Neural cell (in vitro differentiated cells): ENCODE measurements around the gene CDK4. TPM values are rescaled to one million over a fixed set of nuclear protein-coding genes. Genes with fewer than 3 reads are reported as not detected.

Source experiments
- H2AFZ ChIP-seq: fragments of 200-600, 300-800 bp; sonication (generic), shearing (Covaris generic); 2 replicates; pipeline ENCODE4 v1.6.0; 2014; ENCODE audit warnings: low read depth, mild to moderate bottlenecking, antibody characterized with exemption, low read length, moderate library complexity
- H3F3A ChIP-seq: fragments of 200-600 bp; shearing (Covaris generic); 2 replicates; pipeline ENCODE4 v1.6.1; 2016; ENCODE audit warnings: mild to moderate bottlenecking, moderate library complexity, mixed read lengths, antibody characterized with exemption, low read length; ENCODE audit not compliant: insufficient read depth, poor library complexity, severe bottlenecking
- H3K27ac ChIP-seq: fragments of 200-600, 300-800 bp; sonication (generic), shearing (Covaris generic); 2 replicates; pipeline ENCODE4 v1.5.1; 2014; ENCODE audit warnings: mild to moderate bottlenecking, low read length, moderate library complexity
- H3K27me3 ChIP-seq: fragments of 300-800, 200-600 bp; sonication (generic), shearing (Covaris generic); 2 replicates; pipeline ENCODE4 v1.6.0; 2014; ENCODE audit warnings: mild to moderate bottlenecking, low read depth, low read length, moderate library complexity; ENCODE audit not compliant: insufficient read depth
- H3K36me3 ChIP-seq: fragments of 300-800, 200-600 bp; sonication (generic), shearing (Covaris generic); 2 replicates; pipeline ENCODE4 v1.5.1; 2014; ENCODE audit warnings: mild to moderate bottlenecking, antibody characterized with exemption, low read length, moderate library complexity; ENCODE audit not compliant: insufficient read depth
- H3K4me2 ChIP-seq: fragments of 300-800, 200-600 bp; sonication (generic), shearing (Covaris generic); 2 replicates; pipeline ENCODE4 v1.6.0; 2014; ENCODE audit warnings: mild to moderate bottlenecking, low read length
- H3K4me3 ChIP-seq: fragments of 300-800, 200-600 bp; sonication (generic), shearing (Covaris generic); 2 replicates; pipeline ENCODE4 v1.5.1; 2014; ENCODE audit warnings: mild to moderate bottlenecking, low read length, moderate library complexity
- H3K79me2 ChIP-seq: fragments of 200-600 bp; shearing (Covaris generic); replicated peaks from 2 replicates; pipeline ENCODE4 v1.6.0; 2014; ENCODE audit warnings: mild to moderate bottlenecking, low read length, moderate library complexity; ENCODE audit not compliant: insufficient read depth
- H3K9ac ChIP-seq: fragments of 300-800, 200-600 bp; sonication (generic), shearing (Covaris generic); 2 replicates; pipeline ENCODE4 v1.6.1; 2016; ENCODE audit warnings: mild to moderate bottlenecking, low read length, mixed read lengths
- H3K9me2 ChIP-seq: fragments of 200-600 bp; shearing (Covaris generic); 2 replicates; pipeline ENCODE4 v1.6.1; 2016; ENCODE audit warnings: mild to moderate bottlenecking, low read length, mixed read lengths; ENCODE audit not compliant: insufficient read depth
- H3K9me3 ChIP-seq: fragments of 200-600, 300-800 bp; sonication (generic), shearing (Covaris generic); 2 replicates; pipeline ENCODE4 v1.6.1; 2016; ENCODE audit warnings: mild to moderate bottlenecking, mixed run types, low read length, moderate library complexity, mixed read lengths
- H4K20me1 ChIP-seq: fragments of 200-600 bp; shearing (Covaris generic); 2 replicates; pipeline ENCODE4 v1.6.1; 2016; ENCODE audit warnings: mild to moderate bottlenecking, mixed run types; ENCODE audit not compliant: insufficient read depth
- CTCF ChIP-seq: fragments of 450-650 bp; IDR thresholded peaks from 2 replicates; pipeline ENCODE4 v1.5.1; 2014; ENCODE audit warnings: antibody characterized with exemption, mild to moderate bottlenecking, moderate library complexity; ENCODE audit not compliant: poor library complexity, severe bottlenecking
- EP300 ChIP-seq: fragments of 450-650 bp; conservative IDR thresholded peaks from 2 replicates; pipeline ENCODE4 v1.6.1; 2014; ENCODE audit warnings: antibody characterized with exemption, mild to moderate bottlenecking, moderate library complexity; ENCODE audit not compliant: poor library complexity, severe bottlenecking
- EZH2 ChIP-seq: fragments of 200-600, 300-800 bp; shearing (Covaris generic), sonication (generic); IDR thresholded peaks from 2 replicates; pipeline ENCODE4 v1.6.1; 2014; ENCODE audit warnings: antibody characterized with exemption, low read length, borderline replicate concordance, mild to moderate bottlenecking; ENCODE audit not compliant: insufficient read depth, poor library complexity, severe bottlenecking
- MXI1 ChIP-seq: fragments of 450-650 bp; conservative IDR thresholded peaks from 2 replicates; pipeline ENCODE4 v1.6.1; 2014; ENCODE audit warnings: antibody characterized with exemption, mild to moderate bottlenecking; ENCODE audit not compliant: poor library complexity, severe bottlenecking
- POLR2AphosphoS5 ChIP-seq: IDR thresholded peaks from 2 replicates; pipeline ENCODE4 v1.6.1; 2012
- RAD21 ChIP-seq: fragments of 450-650 bp; conservative IDR thresholded peaks from 2 replicates; pipeline ENCODE4 v1.6.1; 2014; ENCODE audit warnings: antibody characterized with exemption, mild to moderate bottlenecking, moderate library complexity
- SMC3 ChIP-seq: fragments of 450-650 bp; conservative IDR thresholded peaks from 2 replicates; pipeline ENCODE4 v1.6.1; 2014; ENCODE audit warnings: antibody characterized with exemption, mild to moderate bottlenecking, moderate library complexity; ENCODE audit not compliant: poor library complexity
- TAF1 ChIP-seq: IDR thresholded peaks from 2 replicates; pipeline ENCODE4 v1.6.1; 2012; ENCODE audit warnings: low read depth
- polyA plus RNA-seq: library from polyadenylated mRNA; depleted of rRNA; stranded (reverse); fragments of >200 nt; gene quantifications from 2 replicates; pipeline ENCODE4 v1.2.3, GENCODE V29; 2014
- TF ChIP-seq, protein P1 (sequence below): IDR thresholded peaks from 2 replicates; pipeline ENCODE4 v1.6.1; 2012; ENCODE audit warnings: borderline replicate concordance

CDK4 gene
- polyA plus RNA-seq, 1 donor from 2014 or later = 104 TPM

GRCh38 chr12:57724003-57724935, 27.8 kb downstream of the CDK4 start:
- no peaks in the 10 kb centered on the region for H3F3A ChIP-seq
- H3K27ac ChIP-seq = no peak overlapping the region
- H2AFZ ChIP-seq = no peak overlapping the region
- no peaks in the 10 kb centered on the region for H4K20me1 ChIP-seq
- peaks cover 35% of the 10 kb centered on the region for H3K27me3 ChIP-seq
- no peak overlapping the region for H3K4me2 ChIP-seq
- no peak overlapping the region for H3K4me3 ChIP-seq
- H3K9me3 ChIP-seq = no peaks in the 10 kb centered on the region
- TF ChIP-seq EP300 (no peak), MXI1 (no peak), CTCF (no peak), SMC3 (no peak), TAF1 (no peak), RAD21 (no peak), POLR2AphosphoS5 (no peak), EZH2 (no peak)
- TF ChIP-seq, protein P1, sequence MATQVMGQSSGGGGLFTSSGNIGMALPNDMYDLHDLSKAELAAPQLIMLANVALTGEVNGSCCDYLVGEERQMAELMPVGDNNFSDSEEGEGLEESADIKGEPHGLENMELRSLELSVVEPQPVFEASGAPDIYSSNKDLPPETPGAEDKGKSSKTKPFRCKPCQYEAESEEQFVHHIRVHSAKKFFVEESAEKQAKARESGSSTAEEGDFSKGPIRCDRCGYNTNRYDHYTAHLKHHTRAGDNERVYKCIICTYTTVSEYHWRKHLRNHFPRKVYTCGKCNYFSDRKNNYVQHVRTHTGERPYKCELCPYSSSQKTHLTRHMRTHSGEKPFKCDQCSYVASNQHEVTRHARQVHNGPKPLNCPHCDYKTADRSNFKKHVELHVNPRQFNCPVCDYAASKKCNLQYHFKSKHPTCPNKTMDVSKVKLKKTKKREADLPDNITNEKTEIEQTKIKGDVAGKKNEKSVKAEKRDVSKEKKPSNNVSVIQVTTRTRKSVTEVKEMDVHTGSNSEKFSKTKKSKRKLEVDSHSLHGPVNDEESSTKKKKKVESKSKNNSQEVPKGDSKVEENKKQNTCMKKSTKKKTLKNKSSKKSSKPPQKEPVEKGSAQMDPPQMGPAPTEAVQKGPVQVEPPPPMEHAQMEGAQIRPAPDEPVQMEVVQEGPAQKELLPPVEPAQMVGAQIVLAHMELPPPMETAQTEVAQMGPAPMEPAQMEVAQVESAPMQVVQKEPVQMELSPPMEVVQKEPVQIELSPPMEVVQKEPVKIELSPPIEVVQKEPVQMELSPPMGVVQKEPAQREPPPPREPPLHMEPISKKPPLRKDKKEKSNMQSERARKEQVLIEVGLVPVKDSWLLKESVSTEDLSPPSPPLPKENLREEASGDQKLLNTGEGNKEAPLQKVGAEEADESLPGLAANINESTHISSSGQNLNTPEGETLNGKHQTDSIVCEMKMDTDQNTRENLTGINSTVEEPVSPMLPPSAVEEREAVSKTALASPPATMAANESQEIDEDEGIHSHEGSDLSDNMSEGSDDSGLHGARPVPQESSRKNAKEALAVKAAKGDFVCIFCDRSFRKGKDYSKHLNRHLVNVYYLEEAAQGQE = no peak
- H3K9ac ChIP-seq = no peak overlapping the region
- H3K36me3 ChIP-seq = peaks cover 4% of the 10 kb centered on the region
- no peaks in the 10 kb centered on the region for H3K9me2 ChIP-seq
- H3K79me2 ChIP-seq = no peaks in the 10 kb centered on the region

DNA sequence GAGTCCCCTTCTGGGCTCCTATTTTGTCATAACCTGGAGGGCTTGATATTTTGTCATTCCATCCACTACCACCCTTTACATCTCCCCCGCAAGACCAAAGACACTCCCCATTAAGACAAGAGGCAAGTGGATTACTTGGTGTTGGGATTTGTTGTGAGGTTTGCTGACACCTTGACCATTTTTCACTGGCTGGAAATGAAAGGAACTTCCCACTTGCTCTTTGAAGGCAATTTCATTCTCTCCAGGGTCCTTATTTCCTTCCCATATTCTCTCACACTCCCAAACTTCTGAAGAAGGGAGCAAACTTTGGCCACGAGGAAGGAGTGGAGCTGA, 28.5 kb downstream of the CDK4 start:
- H3K9ac ChIP-seq = no peak overlapping the region
- H3K9me3 ChIP-seq = no peaks in the 10 kb centered on the region
- no peaks in the 10 kb centered on the region for H3K79me2 ChIP-seq
- H2AFZ ChIP-seq = no peak overlapping the region
- H3K4me3 ChIP-seq = no peak overlapping the region
- no peaks in the 10 kb centered on the region for H4K20me1 ChIP-seq
- no peak overlapping the region for H3K4me2 ChIP-seq
- no peaks in the 10 kb centered on the region for H3K9me2 ChIP-seq
- no peak for TF ChIP-seq TAF1
- no peak for TF ChIP-seq RAD21
- TF ChIP-seq CTCF = no peak
- no peak for TF ChIP-seq SMC3
- TF ChIP-seq EP300 = no peak
- no peak for TF ChIP-seq EZH2
- TF ChIP-seq POLR2AphosphoS5 = no peak
- no peak for TF ChIP-seq MXI1
- TF ChIP-seq, protein P1 = no peak
- peaks cover 4% of the 10 kb centered on the region for H3K36me3 ChIP-seq
- H3K27me3 ChIP-seq = peaks cover 30% of the 10 kb centered on the region
- no peak overlapping the region for H3K27ac ChIP-seq
- no peaks in the 10 kb centered on the region for H3F3A ChIP-seq
